Kidney epithelial cell (primary cell): ENCODE measurements around the gene HOXB7. TPM values are rescaled to one million over a fixed set of nuclear protein-coding genes. Genes with fewer than 3 reads are reported as not detected.

Source experiments
- DNase-seq: peaks from one replicate; pipeline ENCODE4 v3.0.0-alpha.2; 2010; ENCODE audit warnings: low read depth
- H3K27me3 ChIP-seq: 2 replicates; pipeline ENCODE4 v1.6.0; 2011; ENCODE audit warnings: low read length; ENCODE audit not compliant: control insufficient read depth, insufficient read depth
- H3K36me3 ChIP-seq: 2 replicates; pipeline ENCODE4 v1.5.1; 2011; ENCODE audit warnings: low read length; ENCODE audit not compliant: control insufficient read depth, insufficient read depth
- H3K4me3 ChIP-seq: 2 replicates; pipeline ENCODE4 v1.5.1; 2011; ENCODE audit warnings: low read depth, mild to moderate bottlenecking, control low read depth, low read length
- total RNA-seq: library from RNA; depleted of rRNA; stranded (reverse); fragments of >200 nt; gene quantifications from 2 replicates; pipeline ENCODE4 v1.2.3, GENCODE V29; 2015
- TF ChIP-seq, protein P1 (sequence below): IDR thresholded peaks from 2 replicates; pipeline ENCODE4 v1.5.1; 2011; ENCODE audit warnings: mild to moderate bottlenecking, moderate library complexity, low read length, control low read depth, inconsistent platforms; ENCODE audit not compliant: insufficient read depth, poor library complexity, severe bottlenecking

The HOXB7 gene
- total RNA-seq, 1 donor from 2014 or later, result 27.2 TPM

DNA sequence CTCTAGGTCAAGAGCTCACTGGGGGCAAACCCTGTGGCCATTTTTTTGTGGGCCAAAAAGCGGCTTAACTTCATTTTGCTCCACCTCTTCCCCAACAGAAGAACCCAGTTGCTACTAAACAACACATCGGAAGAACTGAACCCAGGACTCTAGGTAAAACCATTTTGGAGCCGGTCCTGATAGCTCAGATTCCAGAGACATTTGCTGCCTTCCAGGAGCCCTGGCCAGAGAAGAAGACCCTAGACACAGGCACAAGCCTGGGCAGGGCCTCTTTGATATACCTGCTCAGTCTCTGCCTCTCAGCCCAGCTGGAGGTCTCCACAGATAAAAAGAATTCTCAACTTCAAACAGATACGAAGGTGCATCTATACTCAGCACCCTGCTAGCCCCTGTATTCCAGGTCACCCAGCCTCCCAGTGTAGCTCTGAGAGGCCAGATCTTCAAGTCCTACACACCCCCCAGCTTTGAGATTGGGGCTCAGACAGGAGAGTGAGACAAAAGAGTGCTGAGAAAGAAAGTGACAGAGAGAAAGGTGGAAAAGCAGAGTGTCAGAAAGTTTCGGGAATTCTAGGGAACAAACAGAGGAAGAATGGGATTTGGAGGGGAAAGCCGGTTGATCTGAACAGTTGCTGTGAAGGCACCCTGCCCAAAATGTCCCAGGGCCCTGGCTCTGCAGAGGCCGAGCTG is 21.9 kb upstream of the HOXB7 start:
- TF ChIP-seq, protein P1, sequence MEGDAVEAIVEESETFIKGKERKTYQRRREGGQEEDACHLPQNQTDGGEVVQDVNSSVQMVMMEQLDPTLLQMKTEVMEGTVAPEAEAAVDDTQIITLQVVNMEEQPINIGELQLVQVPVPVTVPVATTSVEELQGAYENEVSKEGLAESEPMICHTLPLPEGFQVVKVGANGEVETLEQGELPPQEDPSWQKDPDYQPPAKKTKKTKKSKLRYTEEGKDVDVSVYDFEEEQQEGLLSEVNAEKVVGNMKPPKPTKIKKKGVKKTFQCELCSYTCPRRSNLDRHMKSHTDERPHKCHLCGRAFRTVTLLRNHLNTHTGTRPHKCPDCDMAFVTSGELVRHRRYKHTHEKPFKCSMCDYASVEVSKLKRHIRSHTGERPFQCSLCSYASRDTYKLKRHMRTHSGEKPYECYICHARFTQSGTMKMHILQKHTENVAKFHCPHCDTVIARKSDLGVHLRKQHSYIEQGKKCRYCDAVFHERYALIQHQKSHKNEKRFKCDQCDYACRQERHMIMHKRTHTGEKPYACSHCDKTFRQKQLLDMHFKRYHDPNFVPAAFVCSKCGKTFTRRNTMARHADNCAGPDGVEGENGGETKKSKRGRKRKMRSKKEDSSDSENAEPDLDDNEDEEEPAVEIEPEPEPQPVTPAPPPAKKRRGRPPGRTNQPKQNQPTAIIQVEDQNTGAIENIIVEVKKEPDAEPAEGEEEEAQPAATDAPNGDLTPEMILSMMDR, result no peak
- Histone ChIP-seq H3K27me3 (no peaks in the 10 kb centered on the region), H3K36me3 (no peaks in the 10 kb centered on the region), H3K4me3 (no peak overlapping the region)
- DNase-seq, result no peak

DNA sequence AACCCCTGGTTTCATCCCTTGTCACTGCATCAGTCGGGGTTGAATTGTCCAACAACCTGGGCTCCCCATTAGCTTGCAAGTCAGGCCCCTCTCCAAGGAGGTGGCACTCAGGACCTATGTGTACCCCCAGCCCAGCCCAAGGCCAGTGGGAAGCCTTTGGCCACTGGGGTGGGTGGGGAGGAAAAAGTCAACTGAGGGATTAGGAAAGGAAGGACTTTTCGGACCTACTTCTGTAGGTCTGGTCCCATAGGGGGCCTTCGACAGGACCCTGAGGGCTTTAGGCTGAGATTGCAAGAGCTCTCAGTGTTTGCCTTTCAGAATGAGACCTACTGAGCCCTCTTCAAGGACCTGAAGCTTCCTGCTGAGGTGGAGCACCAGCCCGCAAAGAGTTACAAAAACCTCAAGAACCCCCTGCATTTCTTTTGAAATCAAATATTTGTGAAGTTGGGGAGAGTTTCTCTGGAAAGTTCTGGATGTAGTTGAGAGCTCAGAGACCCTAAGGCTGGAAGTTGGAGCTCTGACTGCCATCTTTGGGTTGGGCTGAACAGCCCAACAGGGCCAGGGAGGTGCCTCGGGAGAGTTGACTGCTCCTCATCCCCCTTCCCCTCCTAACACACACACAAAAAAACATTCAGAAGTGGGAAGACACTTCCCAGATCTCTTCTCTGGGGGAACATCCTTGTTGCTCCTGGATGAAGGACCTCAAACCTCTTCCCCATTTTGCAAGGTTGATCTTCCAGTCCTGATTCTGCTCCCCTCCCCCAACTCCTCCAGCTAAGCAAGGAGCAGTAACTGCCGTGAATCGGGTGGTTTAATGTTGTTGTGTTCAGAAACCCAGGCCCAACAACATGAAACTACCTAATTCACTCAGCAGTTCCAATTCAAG is 21.1 kb upstream of the HOXB7 start:
- no peak for DNase-seq
- TF ChIP-seq, protein P1, result no peak
- H3K4me3 ChIP-seq, result no peak overlapping the region
- H3K27me3 ChIP-seq, result no peaks in the 10 kb centered on the region
- no peaks in the 10 kb centered on the region for H3K36me3 ChIP-seq

DNA sequence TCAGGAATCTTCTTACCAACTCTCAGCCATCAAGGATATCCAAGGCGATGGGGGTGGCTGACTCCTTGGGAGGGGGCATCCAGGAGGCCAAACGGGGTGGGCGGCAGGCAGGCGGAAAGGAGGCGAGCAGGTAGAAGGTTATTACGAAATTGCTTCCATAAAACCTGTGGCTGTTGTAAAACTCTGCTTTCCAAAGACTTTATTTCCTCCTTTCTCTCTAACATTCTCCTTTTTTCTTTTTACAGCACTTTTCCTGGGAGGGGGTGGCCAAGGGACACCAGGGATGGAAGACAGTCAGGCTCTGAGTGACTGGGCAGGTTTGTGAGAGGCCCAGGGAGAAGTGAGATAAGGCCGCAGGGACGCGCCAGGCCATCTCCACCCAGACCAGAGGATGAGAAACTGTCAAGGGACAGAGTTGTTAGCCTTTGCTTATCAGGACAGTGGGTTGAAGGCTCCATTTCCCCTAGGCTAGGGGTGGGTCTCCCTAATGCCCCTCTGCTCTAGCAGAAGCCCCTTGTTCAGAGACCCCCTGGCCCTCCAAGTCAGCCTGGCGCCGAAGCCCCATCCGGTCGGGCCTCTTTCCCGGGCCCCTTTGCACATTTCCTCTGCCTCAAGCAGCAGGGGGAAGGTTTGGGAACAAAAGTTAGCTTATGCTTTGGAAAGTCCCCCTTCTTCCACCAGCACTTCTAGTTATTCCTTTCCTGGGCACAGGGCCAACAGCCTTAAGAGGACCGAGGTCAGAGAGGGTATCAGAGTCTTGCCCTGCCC is 20.3 kb upstream of the HOXB7 start:
- Histone ChIP-seq H3K4me3 (no peak overlapping the region), H3K27me3 (no peaks in the 10 kb centered on the region), H3K36me3 (no peaks in the 10 kb centered on the region)
- TF ChIP-seq, protein P1, result no peak
- DNase-seq, result no peak

DNA sequence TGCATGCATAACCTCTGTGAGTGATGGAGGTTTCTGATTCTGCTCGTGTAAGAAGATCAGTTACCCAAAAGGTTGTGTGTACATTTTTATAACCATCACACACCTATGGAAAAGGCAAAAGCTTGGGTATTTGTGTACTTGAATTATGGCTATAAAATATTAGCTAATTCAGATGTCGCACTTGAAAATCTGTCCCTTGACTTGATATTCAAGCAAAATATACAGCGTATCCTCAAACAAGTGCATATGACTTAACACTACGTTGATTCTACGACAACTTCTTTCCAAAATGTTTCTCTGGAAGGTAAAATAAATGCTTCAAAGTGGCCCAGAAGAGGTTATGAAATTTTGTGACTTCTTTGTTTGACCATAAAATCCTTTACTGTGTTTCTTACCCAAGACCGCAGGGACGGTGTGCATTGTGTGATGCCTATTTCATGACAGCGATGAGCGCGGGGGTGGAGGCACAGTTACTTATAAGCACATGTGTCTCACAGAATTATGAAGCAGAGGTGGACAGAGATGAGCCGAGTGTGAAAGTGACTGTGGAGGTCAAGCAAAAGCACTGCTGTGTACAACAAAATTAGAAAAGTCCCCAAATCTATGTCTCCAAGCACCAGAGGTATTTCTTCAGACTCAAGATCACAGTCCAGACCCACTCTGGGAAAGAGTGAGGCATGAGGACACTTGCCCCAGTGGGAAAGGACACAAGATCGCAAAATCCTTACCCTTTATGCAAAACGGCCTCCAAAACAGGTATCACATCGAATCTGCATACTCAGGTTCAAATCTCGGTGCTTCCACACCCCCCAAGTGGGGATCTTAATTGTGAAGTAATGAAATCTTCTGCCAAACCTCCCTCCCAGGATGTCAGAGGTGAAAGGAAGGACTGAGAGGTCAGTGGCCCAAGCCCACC is 19.4 kb upstream of the HOXB7 start:
- TF ChIP-seq, protein P1, result no peak
- Histone ChIP-seq H3K27me3 (no peaks in the 10 kb centered on the region), H3K4me3 (no peak overlapping the region), H3K36me3 (no peaks in the 10 kb centered on the region)
- DNase-seq, result no peak

DNA sequence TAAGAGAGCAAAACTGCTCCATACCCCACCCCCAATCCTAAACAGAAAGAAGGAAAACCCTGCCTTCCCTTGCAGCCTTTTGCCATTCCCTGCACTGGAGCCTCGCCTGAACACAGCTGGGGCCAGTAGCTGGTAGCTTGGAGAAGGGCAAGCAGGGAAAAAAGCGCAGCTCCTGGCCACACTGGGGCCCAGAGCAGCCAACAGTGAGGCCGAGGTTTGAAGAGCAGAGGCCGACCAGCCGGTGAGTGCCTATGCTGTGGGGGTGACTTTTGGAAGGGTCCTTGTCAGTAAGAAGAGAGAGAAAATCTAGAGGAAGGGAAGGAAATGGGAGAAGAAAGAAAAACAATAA is 18.6 kb upstream of the HOXB7 start:
- H3K27me3 ChIP-seq, result no peaks in the 10 kb centered on the region
- DNase-seq, result no peak
- no peaks in the 10 kb centered on the region for H3K36me3 ChIP-seq
- H3K4me3 ChIP-seq, result no peak overlapping the region
- TF ChIP-seq, protein P1, result no peak
